HL-60 (cell line): ENCODE measurements around the gene EHBP1L1.

Experiments used
- DNase-seq, 2 experiments: peaks; one replicate each; pipeline ENCODE4 v3.0.0-alpha.2; 2010 to 2020; ENCODE audit warnings: low read depth in 1 of 2, low spot score in 1 of 2
- H3K27ac ChIP-seq: fragments of 250-450 bp; sonication (Bioruptor Pico); replicated peaks from 2 replicates; pipeline ENCODE4 v1.5.1; 2020; ENCODE audit warnings: mild to moderate bottlenecking, moderate library complexity
- H3K27me3 ChIP-seq: fragments of 250-450 bp; sonication (Bioruptor Pico); 2 replicates; pipeline ENCODE4 v1.5.1; 2021; ENCODE audit warnings: mild to moderate bottlenecking, moderate library complexity; ENCODE audit not compliant: insufficient read depth, poor library complexity, severe bottlenecking
- H3K4me3 ChIP-seq: replicated peaks from 2 replicates; pipeline ENCODE4 v1.5.1; 2011; ENCODE audit warnings: mild to moderate bottlenecking, control low read depth, low read length; ENCODE audit not compliant: insufficient read depth
- CTCF ChIP-seq: IDR thresholded peaks from one replicate; pipeline ENCODE4 v1.5.1; 2011; ENCODE audit warnings: low read length, control low read depth, inconsistent platforms; ENCODE audit not compliant: insufficient read depth
- GABPA ChIP-seq: IDR thresholded peaks from 2 replicates; pipeline ENCODE4 v1.6.1; 2012; ENCODE audit warnings: low read depth
- POLR2AphosphoS5 ChIP-seq: IDR thresholded peaks from 2 replicates; pipeline ENCODE4 v1.6.1; 2012; ENCODE audit warnings: low read depth
- SPI1 ChIP-seq: IDR thresholded peaks from 2 replicates; pipeline ENCODE4 v1.6.1; 2012; ENCODE audit warnings: low read depth, mild to moderate bottlenecking, borderline replicate concordance
- TF ChIP-seq, protein P1 (sequence below): IDR thresholded peaks from 2 replicates; pipeline ENCODE4 v1.6.1; 2012; ENCODE audit warnings: low read depth; ENCODE audit not compliant: insufficient replicate concordance

Gene EHBP1L1

GRCh38 chr11:65557280-65558001, 18.4 kb upstream of the EHBP1L1 start:
- TF ChIP-seq, protein P1, sequence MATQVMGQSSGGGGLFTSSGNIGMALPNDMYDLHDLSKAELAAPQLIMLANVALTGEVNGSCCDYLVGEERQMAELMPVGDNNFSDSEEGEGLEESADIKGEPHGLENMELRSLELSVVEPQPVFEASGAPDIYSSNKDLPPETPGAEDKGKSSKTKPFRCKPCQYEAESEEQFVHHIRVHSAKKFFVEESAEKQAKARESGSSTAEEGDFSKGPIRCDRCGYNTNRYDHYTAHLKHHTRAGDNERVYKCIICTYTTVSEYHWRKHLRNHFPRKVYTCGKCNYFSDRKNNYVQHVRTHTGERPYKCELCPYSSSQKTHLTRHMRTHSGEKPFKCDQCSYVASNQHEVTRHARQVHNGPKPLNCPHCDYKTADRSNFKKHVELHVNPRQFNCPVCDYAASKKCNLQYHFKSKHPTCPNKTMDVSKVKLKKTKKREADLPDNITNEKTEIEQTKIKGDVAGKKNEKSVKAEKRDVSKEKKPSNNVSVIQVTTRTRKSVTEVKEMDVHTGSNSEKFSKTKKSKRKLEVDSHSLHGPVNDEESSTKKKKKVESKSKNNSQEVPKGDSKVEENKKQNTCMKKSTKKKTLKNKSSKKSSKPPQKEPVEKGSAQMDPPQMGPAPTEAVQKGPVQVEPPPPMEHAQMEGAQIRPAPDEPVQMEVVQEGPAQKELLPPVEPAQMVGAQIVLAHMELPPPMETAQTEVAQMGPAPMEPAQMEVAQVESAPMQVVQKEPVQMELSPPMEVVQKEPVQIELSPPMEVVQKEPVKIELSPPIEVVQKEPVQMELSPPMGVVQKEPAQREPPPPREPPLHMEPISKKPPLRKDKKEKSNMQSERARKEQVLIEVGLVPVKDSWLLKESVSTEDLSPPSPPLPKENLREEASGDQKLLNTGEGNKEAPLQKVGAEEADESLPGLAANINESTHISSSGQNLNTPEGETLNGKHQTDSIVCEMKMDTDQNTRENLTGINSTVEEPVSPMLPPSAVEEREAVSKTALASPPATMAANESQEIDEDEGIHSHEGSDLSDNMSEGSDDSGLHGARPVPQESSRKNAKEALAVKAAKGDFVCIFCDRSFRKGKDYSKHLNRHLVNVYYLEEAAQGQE: no peak
- TF ChIP-seq CTCF (no peak), POLR2AphosphoS5 (no peak), SPI1 (no peak), GABPA (no peak)
- no peaks in the 10 kb centered on the region for H3K27me3 ChIP-seq
- H3K27ac ChIP-seq: no peak overlapping the region
- no peak overlapping the region for H3K4me3 ChIP-seq
- no peak for DNase-seq

- TF ChIP-seq SPI1 (no peak), GABPA (no peak), CTCF (no peak), POLR2AphosphoS5 (no peak)
- TF ChIP-seq, protein P1: no peak
- no peak within 1 kb of the TSS for H3K27ac ChIP-seq
- peak within 1 kb of the TSS; percentile 26 for H3K4me3 ChIP-seq
- no peaks in the 10 kb centered on the region for H3K27me3 ChIP-seq
- DNase-seq: peak in 1 of 2 experiments; percentile 44
Measured at GRCh38 chr11:65558002-65558929, 17.6 kb upstream of the EHBP1L1 start, which contains the start of gene LTBP3. TSS of gene LTBP3 (minus strand) at chr11:65558359. CDS start at chr11:65557959, 400 bp downstream.

GRCh38 chr11:65558930-65559509, 16.8 kb upstream of the EHBP1L1 start:
- Histone ChIP-seq H3K27ac (no peak overlapping the region), H3K27me3 (no peaks in the 10 kb centered on the region), H3K4me3 (no peak overlapping the region)
- TF ChIP-seq SPI1 (no peak), POLR2AphosphoS5 (no peak), CTCF (no peak), GABPA (no peak)
- TF ChIP-seq, protein P1: no peak
- no peak for DNase-seq
